Omental fat pad (tissue), 4 donors: ENCODE results near the gene SLC17A8. TPM values are rescaled to one million over a fixed set of nuclear protein-coding genes. Genes with fewer than 3 reads are reported as not detected.
"Not testable (repeated sequence)": the region's sequence is repeated elsewhere in the genome, so short reads cannot be mapped to it uniquely, and the experiment has no call there.

Experiments
- ATAC-seq: fragments of 150-250 bp; one replicate; pipeline ENCODE4 v1.9.1; 2016; ENCODE audit warnings: mild to moderate bottlenecking, moderate library complexity; ENCODE audit not compliant: low FRiP score
- DNase-seq: peaks from one replicate; pipeline ENCODE4 v3.0.0-alpha.2; 2019; ENCODE audit warnings: low spot score
- total RNA-seq, 4 donors: library from RNA; depleted of rRNA; stranded (reverse); fragments of >200 nt; gene quantifications; one replicate each; pipeline ENCODE4 v1.1.0, GENCODE V29; 2016
- TF ChIP-seq, protein P1 (sequence below), 3 donors: fragments of 450-650 bp; IDR thresholded peaks; one replicate each; pipeline ENCODE4 v1.5.1; 2016 to 2017; ENCODE audit warnings: antibody characterized with exemption in 3 of 3, mild to moderate bottlenecking in 3 of 3, moderate library complexity in 2 of 3

Gene SLC17A8
- total RNA-seq, 4 donors from 2014 or later: not detected

GRCh38 chr12:100331871-100332270, 25.0 kb upstream of the SLC17A8 start:
- no peak for ATAC-seq
- TF ChIP-seq, protein P1, sequence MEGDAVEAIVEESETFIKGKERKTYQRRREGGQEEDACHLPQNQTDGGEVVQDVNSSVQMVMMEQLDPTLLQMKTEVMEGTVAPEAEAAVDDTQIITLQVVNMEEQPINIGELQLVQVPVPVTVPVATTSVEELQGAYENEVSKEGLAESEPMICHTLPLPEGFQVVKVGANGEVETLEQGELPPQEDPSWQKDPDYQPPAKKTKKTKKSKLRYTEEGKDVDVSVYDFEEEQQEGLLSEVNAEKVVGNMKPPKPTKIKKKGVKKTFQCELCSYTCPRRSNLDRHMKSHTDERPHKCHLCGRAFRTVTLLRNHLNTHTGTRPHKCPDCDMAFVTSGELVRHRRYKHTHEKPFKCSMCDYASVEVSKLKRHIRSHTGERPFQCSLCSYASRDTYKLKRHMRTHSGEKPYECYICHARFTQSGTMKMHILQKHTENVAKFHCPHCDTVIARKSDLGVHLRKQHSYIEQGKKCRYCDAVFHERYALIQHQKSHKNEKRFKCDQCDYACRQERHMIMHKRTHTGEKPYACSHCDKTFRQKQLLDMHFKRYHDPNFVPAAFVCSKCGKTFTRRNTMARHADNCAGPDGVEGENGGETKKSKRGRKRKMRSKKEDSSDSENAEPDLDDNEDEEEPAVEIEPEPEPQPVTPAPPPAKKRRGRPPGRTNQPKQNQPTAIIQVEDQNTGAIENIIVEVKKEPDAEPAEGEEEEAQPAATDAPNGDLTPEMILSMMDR (IDR thresholded peaks at IDR 0.05): no peak

DNA sequence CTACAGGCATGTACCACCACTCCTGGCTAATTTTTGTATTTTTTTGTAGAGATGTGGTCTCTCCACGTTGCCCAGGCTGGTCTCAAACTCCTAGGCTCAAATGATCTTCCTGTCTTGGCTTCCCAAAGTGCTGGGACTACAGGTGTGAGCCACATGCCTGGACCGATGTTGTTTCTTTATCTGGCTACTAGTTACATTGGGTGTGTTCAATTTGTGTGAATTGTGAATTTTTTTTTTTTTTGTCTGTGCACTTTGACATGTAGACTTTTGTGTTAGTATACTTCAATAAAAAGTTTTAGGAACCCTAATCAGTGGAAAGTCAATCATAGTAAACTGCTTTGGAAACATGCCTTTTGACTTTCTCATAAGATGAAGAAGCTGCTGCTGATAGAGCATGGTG, 24.0 kb upstream of the SLC17A8 start:
- ATAC-seq: no peak
- TF ChIP-seq, protein P1 (IDR thresholded peaks at IDR 0.05): no peak
- no peak for DNase-seq

More at GRCh38 chr12:100331871-100332270, 25.0 kb upstream of the SLC17A8 start:
- DNase-seq: no peak

DNA sequence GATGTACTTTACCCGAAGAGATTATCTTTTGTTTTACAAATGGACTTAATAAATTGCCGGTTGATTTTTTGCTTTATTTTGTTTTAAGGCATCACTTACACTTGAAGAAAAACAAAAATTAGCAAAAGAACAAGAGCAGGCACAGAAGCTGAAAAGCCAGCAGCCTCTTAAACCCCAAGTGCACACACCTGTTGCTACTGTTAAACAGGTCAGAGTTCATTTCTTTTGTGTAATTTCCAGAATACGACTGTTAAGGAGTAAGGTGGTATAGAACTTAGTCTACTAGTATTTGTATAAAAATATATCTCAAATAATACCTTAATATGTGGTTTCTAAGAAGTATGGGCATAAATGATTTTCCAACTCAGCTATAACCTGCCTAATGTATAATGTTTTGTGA, 19.6 kb upstream of the SLC17A8 start:
- ATAC-seq (no peak), DNase-seq (no peak)
- TF ChIP-seq, protein P1 (IDR thresholded peaks at IDR 0.05): no peak

- DNase-seq (no peak), ATAC-seq (no peak)
- TF ChIP-seq, protein P1 (IDR thresholded peaks at IDR 0.05): no peak
These were observed 19.1 kb upstream of the SLC17A8 start for GRCh38 chr12:100337727-100338126.

- ATAC-seq (no peak), DNase-seq (no peak)
- TF ChIP-seq, protein P1 (IDR thresholded peaks at IDR 0.05): no peak
These were observed 17.8 kb upstream of the SLC17A8 start for GRCh38 chr12:100339071-100339470.

DNA sequence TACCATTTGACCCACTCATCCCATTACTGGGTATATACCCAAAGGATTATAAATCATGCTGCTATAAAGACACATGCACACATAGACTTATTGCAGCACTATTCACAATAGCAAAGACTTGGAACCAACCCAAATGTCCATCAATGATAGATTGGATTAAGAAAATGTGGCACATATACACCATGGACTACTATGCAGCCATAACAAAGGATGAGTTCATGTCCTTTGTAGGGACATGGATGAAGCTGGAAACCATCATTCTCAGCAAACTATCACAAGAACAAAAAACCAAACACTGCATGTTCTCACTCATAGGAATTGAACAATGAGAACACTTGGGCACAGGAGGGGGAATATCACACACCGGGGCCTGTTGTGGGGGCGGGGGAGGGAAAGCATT, 14.0 kb upstream of the SLC17A8 start:
- not testable (repeated sequence) for ATAC-seq, DNase-seq

DNA sequence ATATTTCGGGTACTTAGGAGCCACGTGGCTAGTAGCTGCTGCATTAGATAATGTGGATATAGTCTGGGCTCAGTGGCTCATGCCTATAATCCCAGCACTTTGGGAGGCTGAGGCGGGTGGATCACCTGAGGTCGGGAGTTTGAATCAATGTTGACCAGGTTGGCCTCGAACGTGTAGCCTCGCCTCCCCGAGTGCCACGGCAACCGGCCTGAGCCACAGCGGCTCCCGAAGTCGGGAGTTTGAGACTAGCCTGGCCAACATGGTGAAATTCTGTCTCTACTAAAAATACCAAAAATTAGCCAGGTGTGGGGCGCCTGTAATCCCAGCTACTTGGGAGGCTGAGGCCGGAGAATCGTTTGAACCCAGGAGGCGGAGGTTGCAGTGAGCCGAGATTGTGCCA, 12.5 kb upstream of the SLC17A8 start:
- DNase-seq, ATAC-seq: not testable (repeated sequence)

- TF ChIP-seq, protein P1 (IDR thresholded peaks at IDR 0.05): no peak
- ATAC-seq (no peak), DNase-seq (no peak)
These were observed 11.7 kb upstream of the SLC17A8 start for GRCh38 chr12:100345020-100345767.
